Activated effector memory CD4-positive, alpha-beta T cell treated with anti-CD3 and anti-CD28 coated beads, Interleukin-2, amount 50 U/mL, for 16 hours (primary cell): ENCODE data around the gene CHST11.

Experiments
- DNase-seq: peaks from one replicate; pipeline ENCODE4 v3.0.0-alpha.2; 2020

Gene CHST11

GRCh38 chr12:104590022-104590421 is 133.3 kb downstream of the CHST11 start:
- no peak for DNase-seq

- DNase-seq = no peak
Measured at GRCh38 chr12:104591257-104591885, 134.6 kb downstream of the CHST11 start.

GRCh38 chr12:104593482-104593881 is 136.7 kb downstream of the CHST11 start:
- DNase-seq = no peak

- DNase-seq = no peak
Measured at GRCh38 chr12:104596134-104596799, 139.5 kb downstream of the CHST11 start.

GRCh38 chr12:104596898-104597843 is 140.4 kb downstream of the CHST11 start:
- DNase-seq = no peak

GRCh38 chr12:104598342-104599271 is 141.9 kb downstream of the CHST11 start:
- no peak for DNase-seq

- DNase-seq = no peak
Measured at GRCh38 chr12:104599272-104600035, 142.7 kb downstream of the CHST11 start.

- no peak for DNase-seq
Measured at GRCh38 chr12:104600036-104600712, 143.4 kb downstream of the CHST11 start.

GRCh38 chr12:104600790-104601739 is 144.3 kb downstream of the CHST11 start:
- no peak for DNase-seq

GRCh38 chr12:104602406-104602805 is 145.7 kb downstream of the CHST11 start:
- no peak for DNase-seq

- no peak for DNase-seq
Measured at GRCh38 chr12:104602896-104603295, 146.1 kb downstream of the CHST11 start.

- no peak for DNase-seq
Measured at GRCh38 chr12:104603545-104603973, 146.8 kb downstream of the CHST11 start.

GRCh38 chr12:104604070-104604994 is 147.6 kb downstream of the CHST11 start:
- peak; percentile 83 for DNase-seq

GRCh38 chr12:104604995-104605675 is 148.4 kb downstream of the CHST11 start:
- no peak for DNase-seq

- DNase-seq = no peak
Measured at GRCh38 chr12:104605685-104606084, 148.9 kb downstream of the CHST11 start.

GRCh38 chr12:104608998-104609397 is 152.2 kb downstream of the CHST11 start:
- DNase-seq = no peak

GRCh38 chr12:104609445-104609844 is 152.7 kb downstream of the CHST11 start:
- no peak for DNase-seq
